NCI-H146 treated with DMSO at 0.1 percent for 48 hours (cell line): ENCODE measurements around the gene TKTL1.
"Not testable (repeated sequence)": the region's sequence is repeated elsewhere in the genome, so short reads cannot be mapped to it uniquely, and the experiment has no call there.

Source experiments
- DNase-seq: peaks from one replicate; lab custom pipeline; 2025; ENCODE audit not compliant: unreplicated experiment; lab: John Stamatoyannopoulos, UW

TKTL1 gene

GRCh38 chrX:154341399-154342298, 46.1 kb downstream of the TKTL1 start:
- DNase-seq: not testable (repeated sequence)

- DNase-seq: not testable (repeated sequence)
Measured at GRCh38 chrX:154343063-154343462, 47.5 kb downstream of the TKTL1 start.

DNA sequence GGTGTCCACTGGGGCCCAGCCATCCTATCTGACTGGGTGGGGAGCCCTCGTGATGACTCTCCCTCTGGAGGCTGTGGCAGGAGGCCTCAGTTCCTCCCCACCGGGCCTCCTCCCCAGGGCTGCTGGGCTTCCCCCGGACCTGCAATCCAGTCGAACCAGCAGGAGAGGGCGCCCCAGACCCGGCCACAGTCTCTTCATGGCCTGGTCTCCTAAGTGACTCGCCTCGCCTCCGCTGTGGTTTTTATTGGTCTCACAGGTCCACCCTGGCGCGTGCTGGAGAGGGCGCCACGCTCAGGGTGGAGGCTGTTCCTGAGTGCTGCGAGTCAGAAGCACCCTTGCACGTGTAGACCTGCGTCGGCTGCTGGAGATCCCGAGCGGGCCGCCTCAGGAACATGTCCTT, 48.0 kb downstream of the TKTL1 start:
- DNase-seq: not testable (repeated sequence)

- DNase-seq: no peak
Measured at GRCh38 chrX:154348114-154348531, 52.5 kb downstream of the TKTL1 start.

DNA sequence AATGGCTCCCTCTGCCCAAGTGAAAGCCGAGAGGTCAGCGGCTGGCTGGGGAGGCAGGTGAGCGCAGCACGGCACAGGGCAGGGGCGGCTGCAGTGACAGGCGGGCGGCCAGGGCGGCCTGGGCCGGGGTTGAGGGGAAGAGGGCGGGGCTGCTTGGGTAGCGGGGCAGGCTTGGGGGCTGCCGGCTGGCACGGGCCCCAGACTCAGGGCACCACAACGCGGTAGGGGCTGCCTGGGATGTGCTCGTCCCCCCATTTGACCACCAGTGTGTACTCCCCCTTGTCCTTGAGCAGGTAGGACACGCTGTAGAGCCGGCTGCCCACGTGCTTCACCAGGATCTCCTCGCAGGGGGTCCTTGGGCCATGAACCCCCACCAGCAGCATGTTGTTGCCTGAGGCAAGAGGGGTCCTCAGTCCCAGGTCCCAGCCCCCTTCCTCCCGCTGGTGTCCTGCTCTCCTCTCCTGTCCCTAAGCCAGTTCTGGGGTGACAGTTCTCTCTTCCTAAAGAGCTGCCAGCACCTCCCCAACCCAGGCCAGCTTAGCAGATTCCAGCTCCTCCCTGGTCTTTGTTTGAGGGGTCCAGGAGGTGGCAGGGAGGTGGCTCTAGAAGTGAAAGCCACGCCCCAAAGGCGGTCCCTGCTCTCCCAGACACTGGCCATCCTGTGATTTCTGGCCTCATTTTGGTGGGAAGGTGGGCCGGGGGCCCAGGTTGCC, 53.2 kb downstream of the TKTL1 start:
- DNase-seq: no peak

DNA sequence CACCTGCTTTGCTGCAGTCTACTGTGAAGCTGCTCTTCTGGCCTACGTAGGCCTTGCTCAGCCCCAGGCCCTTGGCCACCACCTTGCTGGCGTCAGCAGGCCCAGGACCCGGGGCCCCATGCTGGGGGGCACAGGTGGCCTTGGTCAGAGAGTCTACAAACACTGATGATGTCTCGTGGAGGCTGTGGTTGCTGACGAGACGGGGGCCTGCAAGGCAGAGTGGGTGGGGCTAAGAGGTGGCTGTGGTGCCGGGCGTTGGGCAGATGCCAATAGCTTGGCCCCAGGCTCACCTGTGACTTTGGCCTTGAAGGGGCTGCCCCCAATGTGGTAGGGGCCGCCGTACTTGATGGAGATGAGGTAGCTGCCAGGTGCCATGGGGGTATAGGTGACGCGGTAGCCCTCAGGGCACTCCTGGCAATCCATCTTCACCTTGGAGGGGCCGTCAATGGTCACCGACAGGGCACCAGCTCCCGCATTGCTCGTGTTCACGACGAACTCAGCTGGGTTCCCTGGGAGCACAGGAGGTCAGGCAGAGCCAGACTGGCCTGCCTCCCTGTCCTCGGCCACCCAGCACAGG, 53.9 kb downstream of the TKTL1 start:
- no peak for DNase-seq

DNA sequence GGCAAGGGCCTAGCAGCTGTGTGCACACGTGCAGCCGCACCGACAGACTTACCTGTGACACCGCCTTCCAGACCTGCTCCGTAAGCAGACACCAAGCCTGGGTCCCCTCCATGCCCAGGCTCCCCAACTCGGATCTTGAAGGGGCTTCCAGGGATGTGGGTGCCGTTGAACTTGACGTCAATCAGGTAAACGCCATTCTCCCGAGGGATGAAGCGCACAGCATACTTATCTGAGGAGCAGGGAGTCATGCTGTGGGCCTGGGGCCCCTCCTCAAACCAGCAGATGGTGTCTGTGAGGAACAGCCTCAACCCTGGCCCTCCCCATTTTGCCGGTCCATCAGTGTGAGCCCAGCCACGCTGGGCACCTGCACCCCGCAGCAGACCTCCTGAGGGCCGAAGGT, 54.4 kb downstream of the TKTL1 start:
- no peak for DNase-seq

- no peak for DNase-seq
Measured at GRCh38 chrX:154350429-154351182, 55.0 kb downstream of the TKTL1 start.

GRCh38 chrX:154351183-154352011, 55.8 kb downstream of the TKTL1 start:
- DNase-seq: no peak

DNA sequence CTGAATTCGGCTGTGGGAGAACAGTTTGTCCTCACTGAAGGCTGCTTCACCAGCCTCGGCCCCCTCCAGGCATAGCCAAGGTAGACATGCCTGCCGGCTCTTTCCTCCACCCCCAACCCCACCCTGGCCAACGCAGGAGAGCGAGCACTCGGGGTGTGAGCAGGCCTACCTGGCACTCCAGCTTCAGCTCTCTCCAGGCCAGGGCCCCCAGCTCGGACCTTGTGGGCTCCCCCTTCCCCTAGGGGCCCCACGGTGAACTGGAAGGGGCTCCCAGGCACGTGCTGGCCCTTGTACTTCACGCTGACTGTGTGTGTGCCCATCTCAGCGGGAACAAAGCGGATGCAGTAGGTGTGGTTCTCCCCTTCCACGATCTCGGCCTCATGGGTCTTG, 56.4 kb downstream of the TKTL1 start:
- DNase-seq: no peak

GRCh38 chrX:154352466-154352865, 56.9 kb downstream of the TKTL1 start:
- no peak for DNase-seq

GRCh38 chrX:154353172-154353843, 57.7 kb downstream of the TKTL1 start:
- DNase-seq: no peak

GRCh38 chrX:154354013-154354412, 58.4 kb downstream of the TKTL1 start:
- no peak for DNase-seq

DNA sequence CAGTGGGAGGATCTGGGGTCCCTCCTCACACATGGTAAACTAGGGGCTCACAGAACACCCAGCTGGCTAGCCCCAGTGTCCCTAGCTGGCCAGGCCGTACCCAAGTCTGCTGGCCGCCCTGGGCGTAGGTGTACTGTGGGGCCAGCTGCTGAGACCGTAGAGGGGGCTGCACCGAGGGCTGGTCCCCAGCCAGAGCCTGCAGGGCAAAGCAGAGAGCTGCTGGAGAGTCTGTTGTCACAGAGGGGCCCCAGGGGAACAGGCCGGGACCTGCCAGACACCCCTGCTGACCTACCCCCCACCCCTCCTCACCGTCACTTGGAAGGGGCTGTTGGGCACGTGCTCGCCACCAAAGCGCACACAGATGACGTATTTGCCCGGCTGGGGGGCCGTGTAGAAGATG, 58.9 kb downstream of the TKTL1 start:
- no peak for DNase-seq

- no peak for DNase-seq
Measured at GRCh38 chrX:154355094-154355775, 59.6 kb downstream of the TKTL1 start.

- DNase-seq: no peak
Measured at GRCh38 chrX:154355776-154356140, 60.2 kb downstream of the TKTL1 start.

DNA sequence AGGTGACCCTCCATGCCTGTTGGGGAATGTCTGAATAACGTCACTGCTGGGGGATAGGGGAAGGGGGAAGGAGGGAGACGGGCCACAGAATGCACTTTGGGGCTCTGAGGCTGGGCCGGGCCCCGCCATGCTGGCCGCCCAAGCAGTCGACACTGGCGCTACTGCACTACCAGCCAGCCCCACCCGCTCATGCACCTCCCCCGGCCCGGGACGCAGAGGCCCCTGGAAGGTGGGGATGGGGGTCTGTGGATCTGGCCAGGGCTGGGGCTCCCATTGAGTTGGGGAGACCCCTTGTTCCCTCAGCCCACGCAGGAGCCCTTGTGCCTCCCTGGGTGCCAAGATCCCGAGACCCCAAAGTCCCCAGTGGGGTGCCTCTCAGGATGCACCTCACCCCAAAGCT, 61.0 kb downstream of the TKTL1 start:
- no peak for DNase-seq

DNA sequence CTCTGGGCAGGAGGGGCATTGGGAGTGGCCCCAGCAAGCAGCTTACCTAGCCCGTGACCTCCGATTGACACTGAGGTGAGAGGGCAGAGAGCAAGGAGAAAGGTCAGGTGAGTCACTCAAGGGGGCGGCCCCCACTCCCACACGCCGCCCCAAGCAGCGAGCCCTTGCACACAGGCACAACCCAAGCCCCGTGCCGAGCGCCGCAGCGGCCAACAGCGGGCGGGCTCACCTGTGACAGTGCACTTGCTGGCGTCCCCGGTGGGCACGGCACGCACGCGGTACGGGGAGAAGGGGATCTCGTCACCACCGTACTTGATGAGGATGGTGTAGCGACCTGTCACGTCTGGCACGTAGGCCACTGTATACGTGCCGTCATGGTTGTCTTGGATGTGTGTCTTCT, 61.6 kb downstream of the TKTL1 start:
- no peak for DNase-seq

- no peak for DNase-seq
Measured at GRCh38 chrX:154358011-154358410, 62.4 kb downstream of the TKTL1 start.
